ENCODE data around the gene TDRD7. TPM values are rescaled to one million over a fixed set of nuclear protein-coding genes. Genes with fewer than 3 reads are reported as not detected.

TDRD7 gene
- total RNA-seq, 1 experiment from 2014 or later = 3.6 TPM

DNA sequence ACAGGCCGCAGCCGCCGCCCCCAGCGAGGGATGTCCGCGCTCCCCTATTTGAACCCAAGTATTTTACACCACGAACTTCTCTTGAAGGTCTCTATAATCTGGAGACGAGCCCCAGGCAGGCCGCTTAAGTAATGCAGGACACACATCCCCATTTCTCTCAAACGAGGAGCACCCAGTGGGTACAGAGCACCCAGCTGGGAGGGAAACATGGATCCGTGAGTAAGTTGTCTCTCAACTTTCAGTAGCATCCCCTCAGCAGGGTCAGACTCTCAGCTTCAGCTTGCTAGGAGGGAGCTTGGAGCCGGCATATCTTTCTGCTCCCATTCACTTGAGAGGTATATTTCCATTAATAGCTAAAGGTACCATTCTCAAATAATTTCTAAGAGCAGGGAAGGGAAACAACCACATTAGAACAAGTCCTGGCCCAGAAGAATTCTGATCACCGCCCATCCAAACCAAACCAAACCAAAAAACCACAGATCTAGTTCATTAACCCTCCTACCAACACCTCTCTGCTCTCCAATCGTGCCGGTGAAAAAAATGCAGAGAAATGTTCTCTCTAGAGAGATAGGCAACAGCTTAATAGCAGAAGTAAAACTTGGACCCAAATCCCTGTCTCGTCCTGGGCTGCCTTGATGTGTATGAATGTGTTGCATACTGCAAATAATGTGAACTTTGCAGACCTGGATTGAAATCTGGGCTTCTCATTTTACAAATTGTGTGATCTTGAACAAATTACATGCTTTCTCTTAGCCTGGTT lies 910 bp downstream of the TDRD7 start:
- Histone ChIP-seq H3K4me3 (ENCODE audit: low read depth, low read length, poor library complexity, severe bottlenecking) (peak overlapping the region; percentile 82), H3K9me3 (ENCODE audit: low read depth, low read length, poor library complexity, severe bottlenecking) (no peaks in the 10 kb centered on the region), H3K27me3 (replicated peaks; ENCODE audit: insufficient read depth, low read depth, low read length, poor library complexity) (peaks cover 5% of the 10 kb centered on the region), H3K36me3 (ENCODE audit: insufficient read depth, low read length, poor library complexity, severe bottlenecking) (no peaks in the 10 kb centered on the region), H3K27ac (ENCODE audit: low read depth, low read length, poor library complexity, severe bottlenecking) (no peak overlapping the region), H3K4me1 (ENCODE audit: insufficient read depth, low read length, poor library complexity, severe bottlenecking) (no peaks in the 10 kb centered on the region)
- no peak for DNase-seq (ENCODE audit: low spot score)
- TF ChIP-seq, protein P1, sequence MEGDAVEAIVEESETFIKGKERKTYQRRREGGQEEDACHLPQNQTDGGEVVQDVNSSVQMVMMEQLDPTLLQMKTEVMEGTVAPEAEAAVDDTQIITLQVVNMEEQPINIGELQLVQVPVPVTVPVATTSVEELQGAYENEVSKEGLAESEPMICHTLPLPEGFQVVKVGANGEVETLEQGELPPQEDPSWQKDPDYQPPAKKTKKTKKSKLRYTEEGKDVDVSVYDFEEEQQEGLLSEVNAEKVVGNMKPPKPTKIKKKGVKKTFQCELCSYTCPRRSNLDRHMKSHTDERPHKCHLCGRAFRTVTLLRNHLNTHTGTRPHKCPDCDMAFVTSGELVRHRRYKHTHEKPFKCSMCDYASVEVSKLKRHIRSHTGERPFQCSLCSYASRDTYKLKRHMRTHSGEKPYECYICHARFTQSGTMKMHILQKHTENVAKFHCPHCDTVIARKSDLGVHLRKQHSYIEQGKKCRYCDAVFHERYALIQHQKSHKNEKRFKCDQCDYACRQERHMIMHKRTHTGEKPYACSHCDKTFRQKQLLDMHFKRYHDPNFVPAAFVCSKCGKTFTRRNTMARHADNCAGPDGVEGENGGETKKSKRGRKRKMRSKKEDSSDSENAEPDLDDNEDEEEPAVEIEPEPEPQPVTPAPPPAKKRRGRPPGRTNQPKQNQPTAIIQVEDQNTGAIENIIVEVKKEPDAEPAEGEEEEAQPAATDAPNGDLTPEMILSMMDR (conservative IDR thresholded peaks at IDR 0.05; ENCODE audit: low read depth, low read length) = no peak
- TF ChIP-seq EZH2 (IDR thresholded peaks at IDR 0.05; ENCODE audit: borderline replicate concordance, low read depth, low read length, poor library complexity, severe bottlenecking) = no peak
- intact Hi-C loops (cut with micrococcal nuclease; ENCODE audit: unreplicated experiment) = no loop called here
- TSS peak; percentile 28 for BruUV-seq (replicated peaks)
- CTCF ChIA-PET = interaction anchor here (0.6 to 1.5 kb wide), 3 partner anchors 186 to 765 kb away, joined by 3 to 7 read pairs (median 3); no protein-coding TSS in a partner anchor
- POLR2A ChIA-PET (ENCODE audit: low non-redundant PET) = no interaction called here

DNA sequence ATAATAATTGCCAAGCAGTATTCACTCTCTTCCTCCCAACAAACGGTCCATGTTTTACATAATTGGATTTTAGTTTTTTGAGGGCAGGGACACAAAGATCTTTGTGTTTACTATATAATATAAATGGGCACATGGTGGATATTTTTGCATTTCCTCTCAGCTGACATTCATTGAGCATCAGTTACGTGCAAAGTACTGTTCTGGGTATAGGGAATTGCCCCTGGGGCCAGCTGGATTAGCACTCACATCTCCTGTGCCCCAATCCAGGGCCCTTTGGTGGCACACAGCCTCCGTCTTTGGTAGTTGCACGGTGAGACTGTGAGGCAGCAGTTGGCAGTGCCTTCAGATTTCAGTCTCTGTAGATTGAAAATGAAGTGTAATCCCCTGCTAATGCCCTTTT lies 1.6 kb downstream of the TDRD7 start:
- Histone ChIP-seq H3K27me3 (replicated peaks; ENCODE audit: insufficient read depth, low read depth, low read length, poor library complexity) (peaks cover 5% of the 10 kb centered on the region), H3K9me3 (ENCODE audit: low read depth, low read length, poor library complexity, severe bottlenecking) (no peaks in the 10 kb centered on the region), H3K4me3 (ENCODE audit: low read depth, low read length, poor library complexity, severe bottlenecking) (no peak overlapping the region), H3K4me1 (ENCODE audit: insufficient read depth, low read length, poor library complexity, severe bottlenecking) (no peaks in the 10 kb centered on the region), H3K36me3 (ENCODE audit: insufficient read depth, low read length, poor library complexity, severe bottlenecking) (no peaks in the 10 kb centered on the region), H3K27ac (ENCODE audit: low read depth, low read length, poor library complexity, severe bottlenecking) (no peak overlapping the region)
- intact Hi-C loops (cut with micrococcal nuclease; ENCODE audit: unreplicated experiment) = no loop called here
- TF ChIP-seq, protein P1 (conservative IDR thresholded peaks at IDR 0.05; ENCODE audit: low read depth, low read length) = no peak
- TF ChIP-seq EZH2 (IDR thresholded peaks at IDR 0.05; ENCODE audit: borderline replicate concordance, low read depth, low read length, poor library complexity, severe bottlenecking) = no peak
- POLR2A ChIA-PET (ENCODE audit: low non-redundant PET) = no interaction called here
- CTCF ChIA-PET = interaction anchor here (1.5 kb wide), 1 partner anchor 185 kb away, joined by 7 read pairs; no protein-coding TSS in a partner anchor
- DNase-seq (ENCODE audit: low spot score) = no peak
- no TSS peak for BruUV-seq (replicated peaks)

DNA sequence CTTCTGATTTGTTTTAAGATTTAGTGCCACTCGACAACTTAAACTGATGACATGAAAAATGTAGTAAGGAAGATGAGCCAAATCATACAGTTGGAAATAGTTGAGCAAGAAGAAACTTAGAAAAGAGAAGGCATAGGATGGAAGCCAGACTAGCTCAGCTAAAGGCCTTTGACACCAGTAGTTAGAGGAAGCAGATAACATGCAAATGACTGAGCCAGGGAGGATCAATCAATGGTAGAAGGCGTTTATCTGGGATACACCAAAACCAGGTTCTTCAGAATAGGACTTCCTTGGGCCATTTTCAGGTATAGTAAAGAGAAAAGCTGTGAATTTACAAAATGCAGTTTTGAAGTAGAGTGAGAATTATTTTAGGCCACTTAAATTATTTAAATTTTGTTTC lies 3.2 kb downstream of the TDRD7 start:
- no peak overlapping the region for H3K27ac ChIP-seq (ENCODE audit: low read depth, low read length, poor library complexity, severe bottlenecking)
- peaks cover 5% of the 10 kb centered on the region for H3K27me3 ChIP-seq (replicated peaks; ENCODE audit: insufficient read depth, low read depth, low read length, poor library complexity)
- DNase-seq (ENCODE audit: low spot score) = no peak
- no peaks in the 10 kb centered on the region for H3K9me3 ChIP-seq (ENCODE audit: low read depth, low read length, poor library complexity, severe bottlenecking)
- POLR2A ChIA-PET (ENCODE audit: low non-redundant PET) = no interaction called here
- CTCF ChIA-PET = no interaction called here
- TF ChIP-seq, protein P1 (conservative IDR thresholded peaks at IDR 0.05; ENCODE audit: low read depth, low read length) = no peak
- TF ChIP-seq EZH2 (IDR thresholded peaks at IDR 0.05; ENCODE audit: borderline replicate concordance, low read depth, low read length, poor library complexity, severe bottlenecking) = no peak
- intact Hi-C loops (cut with micrococcal nuclease; ENCODE audit: unreplicated experiment) = no loop called here
- BruUV-seq (replicated peaks) = no TSS peak
- H3K4me3 ChIP-seq (ENCODE audit: low read depth, low read length, poor library complexity, severe bottlenecking) = no peak overlapping the region
- no peaks in the 10 kb centered on the region for H3K36me3 ChIP-seq (ENCODE audit: insufficient read depth, low read length, poor library complexity, severe bottlenecking)
- no peaks in the 10 kb centered on the region for H3K4me1 ChIP-seq (ENCODE audit: insufficient read depth, low read length, poor library complexity, severe bottlenecking)

Data from A673 (cell line).